Osteocyte (in vitro differentiated cells): ENCODE data around the gene KIR2DL4. TPM values are rescaled to one million over a fixed set of nuclear protein-coding genes. Genes with fewer than 3 reads are reported as not detected.
"Not testable (repeated sequence)": the region's sequence is repeated elsewhere in the genome, so short reads cannot be mapped to it uniquely, and the experiment has no call there.

Experiments
- DNase-seq: peaks from one replicate; pipeline ENCODE4 v3.0.0; 2021; ENCODE audit warnings: mixed read lengths; ENCODE audit not compliant: unreplicated experiment; ENCODE audit errors: extremely low spot score
- H3K27ac Mint-ChIP-seq: one replicate; pipeline ENCODE4 v1.8.0; 2021; ENCODE audit warnings: mild to moderate bottlenecking, mixed read lengths; ENCODE audit not compliant: unreplicated experiment
- H3K27me3 Mint-ChIP-seq: one replicate; pipeline ENCODE4 v1.8.0; 2021; ENCODE audit warnings: mixed read lengths; ENCODE audit not compliant: unreplicated experiment
- H3K36me3 Mint-ChIP-seq: one replicate; pipeline ENCODE4 v1.8.0; 2021; ENCODE audit warnings: mixed read lengths; ENCODE audit not compliant: unreplicated experiment
- H3K4me1 Mint-ChIP-seq: one replicate; pipeline ENCODE4 v1.8.0; 2021; ENCODE audit warnings: mixed read lengths; ENCODE audit not compliant: unreplicated experiment
- H3K4me3 Mint-ChIP-seq: one replicate; pipeline ENCODE4 v1.8.0; 2021; ENCODE audit warnings: mild to moderate bottlenecking, moderate library complexity, mixed read lengths; ENCODE audit not compliant: unreplicated experiment
- H3K9me3 Mint-ChIP-seq: one replicate; pipeline ENCODE4 v1.8.0; 2021; ENCODE audit warnings: mixed read lengths; ENCODE audit not compliant: unreplicated experiment
- CTCF ChIP-seq: fragments of 200-600 bp; sonication (generic); IDR thresholded peaks from 2 replicates; pipeline ENCODE4 v1.5.0; 2021; ENCODE audit warnings: antibody characterized with exemption, mild to moderate bottlenecking, moderate library complexity
- total RNA-seq: library from RNA; stranded (reverse); gene quantifications from 2 replicates; pipeline ENCODE4 v1.2.1, GENCODE V29; 2021

Gene KIR2DL4
- total RNA-seq, 1 donor from 2014 or later, result not detected

- Mint-ChIP-seq H3K27me3 (no peaks in the 10 kb centered on the region), H3K4me1 (no peaks in the 10 kb centered on the region), H3K36me3 (no peaks in the 10 kb centered on the region), H3K27ac (no peak overlapping the region), H3K4me3 (no peak overlapping the region), H3K9me3 (peaks cover 22% of the 10 kb centered on the region)
- no peak for TF ChIP-seq CTCF
- no peak for DNase-seq
Observed at GRCh38 chr19:54806516-54806838, 3.1 kb downstream of the KIR2DL4 start.

GRCh38 chr19:54814571-54814970 is 11.2 kb downstream of the KIR2DL4 start:
- not testable (repeated sequence) for H3K27ac Mint-ChIP-seq, H3K36me3 Mint-ChIP-seq, H3K4me1 Mint-ChIP-seq, H3K4me3 Mint-ChIP-seq, H3K27me3 Mint-ChIP-seq
- peaks cover 42% of the 10 kb centered on the region for H3K9me3 Mint-ChIP-seq
- peak; percentile 15 for DNase-seq

- peaks cover 56% of the 10 kb centered on the region for H3K9me3 Mint-ChIP-seq
- H3K4me3 Mint-ChIP-seq, H3K36me3 Mint-ChIP-seq, H3K4me1 Mint-ChIP-seq, H3K27ac Mint-ChIP-seq, H3K27me3 Mint-ChIP-seq: not testable (repeated sequence)
- peak; percentile 11 for DNase-seq
Observed at GRCh38 chr19:54816251-54816650, 12.8 kb downstream of the KIR2DL4 start, which contains the start of gene KIR3DL1. Gene KIR3DL1 (plus strand): TSS chr19:54816468.

- no peak for DNase-seq
- H3K36me3 Mint-ChIP-seq, result no peaks in the 10 kb centered on the region
- H3K4me1 Mint-ChIP-seq, result no peaks in the 10 kb centered on the region
- H3K27me3 Mint-ChIP-seq, result no peaks in the 10 kb centered on the region
- H3K27ac Mint-ChIP-seq, result no peak overlapping the region
- no peak for TF ChIP-seq CTCF
- no peak overlapping the region for H3K4me3 Mint-ChIP-seq
- peaks cover 57% of the 10 kb centered on the region for H3K9me3 Mint-ChIP-seq
Observed at GRCh38 chr19:54817670-54818536, 14.5 kb downstream of the KIR2DL4 start.

- H3K4me3 Mint-ChIP-seq, H3K36me3 Mint-ChIP-seq, H3K27me3 Mint-ChIP-seq, H3K27ac Mint-ChIP-seq, H3K4me1 Mint-ChIP-seq, DNase-seq: not testable (repeated sequence)
- H3K9me3 Mint-ChIP-seq, result peaks cover 38% of the 10 kb centered on the region
Observed at GRCh38 chr19:54824416-54824815, 21.0 kb downstream of the KIR2DL4 start.

GRCh38 chr19:54825326-54825725 is 21.9 kb downstream of the KIR2DL4 start:
- not testable (repeated sequence) for H3K36me3 Mint-ChIP-seq, H3K4me3 Mint-ChIP-seq, H3K27me3 Mint-ChIP-seq, DNase-seq, H3K27ac Mint-ChIP-seq, H3K4me1 Mint-ChIP-seq
- peaks cover 37% of the 10 kb centered on the region for H3K9me3 Mint-ChIP-seq

GRCh38 chr19:54828064-54828463 is 24.7 kb downstream of the KIR2DL4 start:
- H3K36me3 Mint-ChIP-seq, H3K27ac Mint-ChIP-seq, DNase-seq, H3K4me3 Mint-ChIP-seq, H3K27me3 Mint-ChIP-seq, H3K4me1 Mint-ChIP-seq: not testable (repeated sequence)
- peaks cover 44% of the 10 kb centered on the region for H3K9me3 Mint-ChIP-seq

- not testable (repeated sequence) for H3K4me1 Mint-ChIP-seq, H3K36me3 Mint-ChIP-seq, DNase-seq, H3K4me3 Mint-ChIP-seq, H3K27ac Mint-ChIP-seq, H3K27me3 Mint-ChIP-seq
- H3K9me3 Mint-ChIP-seq, result peaks cover 38% of the 10 kb centered on the region
Observed at GRCh38 chr19:54832496-54832895, 29.1 kb downstream of the KIR2DL4 start, which contains the start of gene KIR2DS4. Gene KIR2DS4 (plus strand): TSS chr19:54832676.

- H3K36me3 Mint-ChIP-seq, H3K4me3 Mint-ChIP-seq, H3K4me1 Mint-ChIP-seq, H3K27me3 Mint-ChIP-seq, H3K27ac Mint-ChIP-seq, DNase-seq: not testable (repeated sequence)
- H3K9me3 Mint-ChIP-seq, result peaks cover 40% of the 10 kb centered on the region
Observed at GRCh38 chr19:54835126-54835525, 31.7 kb downstream of the KIR2DL4 start.

- not testable (repeated sequence) for H3K4me1 Mint-ChIP-seq, H3K36me3 Mint-ChIP-seq, H3K4me3 Mint-ChIP-seq, H3K27me3 Mint-ChIP-seq, H3K27ac Mint-ChIP-seq, DNase-seq
- H3K9me3 Mint-ChIP-seq, result peaks cover 22% of the 10 kb centered on the region
Observed at GRCh38 chr19:54837522-54837921, 34.1 kb downstream of the KIR2DL4 start.
